Choroid plexus epithelial cell (primary cell): ENCODE measurements around the gene TBC1D24.

Source experiments
- DNase-seq: peaks from one replicate; pipeline ENCODE4 v3.0.0-alpha.2; 2010; ENCODE audit warnings: low read depth
- H3K4me3 ChIP-seq: 2 replicates; pipeline ENCODE4 v1.5.1; 2011; ENCODE audit warnings: low read depth, mild to moderate bottlenecking, control low read depth, low read length, moderate library complexity
- TF ChIP-seq, protein P1 (sequence below): conservative IDR thresholded peaks from 2 replicates; pipeline ENCODE4 v1.5.1; 2011; ENCODE audit warnings: low read depth, mild to moderate bottlenecking, control low read depth, inconsistent platforms, low read length, moderate library complexity

Gene TBC1D24

DNA sequence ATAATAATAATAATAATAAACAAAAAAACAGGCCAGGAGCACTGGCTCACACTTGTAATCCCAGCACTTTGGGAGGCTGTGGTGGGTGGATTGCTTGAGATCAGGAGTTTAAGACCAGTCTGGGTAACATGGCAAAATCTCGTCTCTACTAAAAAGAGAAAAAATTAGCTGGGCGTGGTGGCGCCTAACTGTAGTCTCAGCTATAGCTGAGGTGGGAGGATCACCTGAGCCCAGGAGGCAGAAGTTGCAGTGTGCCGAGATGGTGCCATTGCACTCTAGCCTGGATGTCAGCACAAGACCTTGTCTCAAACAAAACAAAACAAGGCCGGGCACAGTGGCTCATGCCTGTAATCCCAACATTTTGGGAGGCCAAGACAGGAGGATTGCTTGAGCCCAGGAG lies 20.1 kb downstream of the TBC1D24 start:
- TF ChIP-seq, protein P1, sequence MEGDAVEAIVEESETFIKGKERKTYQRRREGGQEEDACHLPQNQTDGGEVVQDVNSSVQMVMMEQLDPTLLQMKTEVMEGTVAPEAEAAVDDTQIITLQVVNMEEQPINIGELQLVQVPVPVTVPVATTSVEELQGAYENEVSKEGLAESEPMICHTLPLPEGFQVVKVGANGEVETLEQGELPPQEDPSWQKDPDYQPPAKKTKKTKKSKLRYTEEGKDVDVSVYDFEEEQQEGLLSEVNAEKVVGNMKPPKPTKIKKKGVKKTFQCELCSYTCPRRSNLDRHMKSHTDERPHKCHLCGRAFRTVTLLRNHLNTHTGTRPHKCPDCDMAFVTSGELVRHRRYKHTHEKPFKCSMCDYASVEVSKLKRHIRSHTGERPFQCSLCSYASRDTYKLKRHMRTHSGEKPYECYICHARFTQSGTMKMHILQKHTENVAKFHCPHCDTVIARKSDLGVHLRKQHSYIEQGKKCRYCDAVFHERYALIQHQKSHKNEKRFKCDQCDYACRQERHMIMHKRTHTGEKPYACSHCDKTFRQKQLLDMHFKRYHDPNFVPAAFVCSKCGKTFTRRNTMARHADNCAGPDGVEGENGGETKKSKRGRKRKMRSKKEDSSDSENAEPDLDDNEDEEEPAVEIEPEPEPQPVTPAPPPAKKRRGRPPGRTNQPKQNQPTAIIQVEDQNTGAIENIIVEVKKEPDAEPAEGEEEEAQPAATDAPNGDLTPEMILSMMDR, result no peak
- no peak for DNase-seq
- no peak overlapping the region for H3K4me3 ChIP-seq

DNA sequence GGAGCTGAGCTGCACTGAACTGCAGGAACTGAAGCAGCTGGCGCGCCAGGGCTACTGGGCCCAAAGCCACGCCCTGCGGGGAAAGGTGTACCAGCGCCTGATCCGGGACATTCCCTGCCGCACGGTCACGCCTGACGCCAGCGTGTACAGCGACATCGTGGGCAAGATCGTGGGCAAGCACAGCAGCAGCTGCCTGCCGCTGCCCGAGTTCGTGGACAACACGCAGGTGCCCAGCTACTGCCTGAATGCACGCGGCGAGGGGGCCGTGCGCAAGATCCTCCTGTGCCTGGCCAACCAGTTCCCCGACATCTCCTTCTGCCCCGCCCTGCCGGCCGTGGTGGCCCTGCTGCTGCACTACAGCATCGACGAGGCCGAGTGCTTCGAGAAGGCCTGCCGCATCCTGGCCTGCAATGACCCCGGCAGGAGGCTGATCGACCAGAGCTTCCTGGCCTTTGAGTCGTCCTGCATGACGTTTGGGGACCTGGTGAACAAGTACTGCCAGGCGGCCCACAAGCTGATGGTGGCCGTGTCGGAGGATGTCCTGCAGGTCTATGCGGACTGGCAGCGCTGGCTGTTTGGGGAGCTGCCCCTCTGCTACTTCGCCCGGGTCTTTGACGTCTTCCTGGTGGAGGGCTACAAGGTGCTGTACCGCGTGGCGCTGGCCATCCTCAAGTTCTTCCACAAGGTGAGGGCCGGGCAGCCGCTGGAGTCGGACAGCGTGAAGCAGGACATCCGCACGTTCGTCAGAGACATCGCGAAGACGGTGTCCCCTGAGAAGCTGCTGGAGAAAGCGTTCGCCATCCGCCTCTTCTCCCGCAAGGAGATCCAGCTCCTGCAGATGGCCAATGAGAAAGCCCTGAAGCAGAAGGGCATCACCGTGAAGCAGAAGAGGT lies 21.5 kb downstream of the TBC1D24 start:
- TF ChIP-seq, protein P1, result no peak
- no peak overlapping the region for H3K4me3 ChIP-seq

DNA sequence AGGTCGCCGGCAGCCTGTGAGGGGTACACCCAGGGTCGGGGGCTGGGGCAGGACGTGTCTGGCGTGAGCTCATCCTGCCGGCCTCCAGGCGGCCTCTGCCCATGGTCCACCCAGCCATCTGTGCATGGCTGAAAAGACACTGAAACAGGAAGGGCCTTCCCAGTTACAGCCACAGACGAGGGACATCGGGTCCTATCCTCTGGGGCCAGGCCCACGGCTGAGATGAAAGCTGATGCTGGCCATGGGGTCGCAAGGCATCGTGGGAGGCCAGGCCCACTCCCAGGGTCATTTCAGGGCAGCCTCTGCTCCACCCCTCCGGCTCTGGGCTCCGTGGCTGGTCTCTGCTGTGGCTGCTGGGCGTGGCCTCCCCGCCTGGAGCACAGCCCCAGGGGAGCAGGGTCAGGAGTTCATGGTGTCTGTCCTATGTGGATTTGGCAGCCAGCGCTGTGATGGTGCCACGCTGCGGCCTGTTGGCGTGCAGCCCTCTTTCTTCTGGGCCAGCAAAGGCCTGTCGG lies 22.2 kb downstream of the TBC1D24 start:
- no peak overlapping the region for H3K4me3 ChIP-seq
- no peak for DNase-seq
- TF ChIP-seq, protein P1, result no peak

More for the DNA sequence above, 21.5 kb downstream of the TBC1D24 start:
- no peak for DNase-seq

DNA sequence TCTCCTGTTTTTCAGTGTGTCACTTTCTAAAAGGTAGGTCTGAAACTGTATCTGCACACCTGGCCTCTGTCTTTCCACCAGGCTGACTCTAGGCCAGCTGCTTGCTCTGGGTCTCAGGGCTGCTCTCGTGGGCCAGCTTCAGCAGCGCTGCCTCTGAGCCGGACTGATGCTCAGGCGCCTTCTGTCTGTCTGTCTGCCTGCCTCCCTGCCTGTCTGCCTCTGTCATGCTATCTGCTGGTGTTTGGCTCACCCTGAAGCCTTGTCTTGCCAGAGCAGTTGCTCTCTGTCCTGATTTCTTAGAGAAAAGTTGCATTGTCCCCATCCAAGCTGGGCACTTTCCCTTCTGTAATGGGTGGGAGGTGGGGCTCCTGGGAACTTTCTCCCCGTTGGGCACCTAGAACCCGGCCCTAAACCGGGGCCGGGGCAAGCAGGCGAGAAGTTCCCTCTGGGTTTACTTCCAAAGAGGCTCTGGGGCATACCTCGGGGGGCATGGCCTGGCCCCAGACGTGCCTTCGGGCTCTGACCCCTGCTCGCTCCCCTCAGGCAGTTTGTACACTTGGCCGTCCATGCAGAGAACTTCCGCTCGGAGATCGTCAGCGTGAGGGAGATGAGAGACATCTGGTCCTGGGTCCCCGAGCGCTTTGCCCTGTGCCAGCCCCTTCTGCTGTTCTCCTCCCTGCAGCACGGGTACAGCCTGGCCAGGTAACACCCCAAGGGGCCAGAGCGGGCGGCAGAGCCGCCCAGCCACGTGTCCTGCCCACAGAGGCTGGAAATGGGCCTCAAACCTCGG lies 23.0 kb downstream of the TBC1D24 start:
- TF ChIP-seq, protein P1, result no peak
- no peak for DNase-seq
- no peak overlapping the region for H3K4me3 ChIP-seq

DNA sequence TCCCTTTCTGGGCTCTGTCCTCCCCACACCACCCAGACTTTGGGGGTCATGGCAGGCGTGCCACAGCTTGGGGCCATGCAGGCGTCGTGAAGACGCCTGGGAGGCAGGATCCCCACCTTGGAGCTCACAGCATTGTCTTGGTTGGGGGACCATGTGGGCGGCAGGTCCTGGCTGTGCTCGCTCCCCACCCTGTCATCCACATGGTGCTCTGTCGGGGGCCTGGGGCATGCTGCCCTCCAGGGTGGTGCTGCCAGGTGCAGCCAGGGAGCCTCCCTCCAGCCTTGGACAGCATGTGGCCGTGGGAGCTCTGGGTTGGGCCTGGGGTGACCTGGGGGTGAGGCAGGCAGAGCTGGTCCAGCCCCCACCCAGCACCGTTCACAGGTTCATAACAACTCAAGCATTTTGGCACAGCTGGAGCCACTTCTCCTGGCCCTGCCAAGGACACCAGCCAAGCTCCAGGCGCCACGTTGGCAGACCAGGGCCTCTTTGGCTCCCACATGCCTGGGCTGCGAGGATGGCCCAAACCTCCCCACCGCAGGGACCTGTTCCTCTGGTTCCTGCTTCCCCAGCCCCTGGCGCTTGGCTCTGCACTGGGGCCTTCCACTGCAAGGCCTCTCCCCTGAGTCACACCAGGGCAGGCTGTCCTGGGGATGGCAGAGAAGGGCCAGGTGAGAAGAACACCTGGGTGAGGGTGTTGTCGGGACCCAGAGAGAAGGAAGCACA lies 23.8 kb downstream of the TBC1D24 start:
- H3K4me3 ChIP-seq, result no peak overlapping the region
- no peak for DNase-seq
- TF ChIP-seq, protein P1, result no peak

DNA sequence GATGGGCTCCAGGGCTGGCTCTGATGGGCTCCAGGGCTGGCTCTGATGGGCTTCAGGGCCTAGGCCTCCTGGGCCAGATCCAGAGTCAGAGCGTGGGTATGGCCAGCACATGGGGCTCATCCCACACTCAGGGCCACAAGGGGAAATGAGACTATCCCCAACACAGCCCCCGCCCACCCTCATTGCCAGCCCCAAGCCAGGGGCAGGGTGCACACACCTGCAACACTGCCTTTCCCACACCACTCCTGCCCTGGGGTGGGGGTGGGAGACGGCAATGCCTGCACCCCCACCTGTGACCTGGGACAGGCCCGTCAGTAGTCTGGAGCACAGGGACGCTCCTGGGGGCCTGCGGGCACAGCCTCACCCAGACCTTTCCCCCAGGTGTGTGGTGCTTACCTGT lies 24.5 kb downstream of the TBC1D24 start:
- TF ChIP-seq, protein P1, result no peak
- DNase-seq, result no peak

More for the DNA sequence above, 24.5 kb downstream of the TBC1D24 start:
- H3K4me3 ChIP-seq, result no peak overlapping the region
